ENCODE data around the gene FREM1. TPM values are rescaled to one million over a fixed set of nuclear protein-coding genes. Genes with fewer than 3 reads are reported as not detected.

FREM1 gene
- total and polyA plus RNA-seq, 9 donors = 0.61 to 9.2 (median 2.8) TPM

DNA sequence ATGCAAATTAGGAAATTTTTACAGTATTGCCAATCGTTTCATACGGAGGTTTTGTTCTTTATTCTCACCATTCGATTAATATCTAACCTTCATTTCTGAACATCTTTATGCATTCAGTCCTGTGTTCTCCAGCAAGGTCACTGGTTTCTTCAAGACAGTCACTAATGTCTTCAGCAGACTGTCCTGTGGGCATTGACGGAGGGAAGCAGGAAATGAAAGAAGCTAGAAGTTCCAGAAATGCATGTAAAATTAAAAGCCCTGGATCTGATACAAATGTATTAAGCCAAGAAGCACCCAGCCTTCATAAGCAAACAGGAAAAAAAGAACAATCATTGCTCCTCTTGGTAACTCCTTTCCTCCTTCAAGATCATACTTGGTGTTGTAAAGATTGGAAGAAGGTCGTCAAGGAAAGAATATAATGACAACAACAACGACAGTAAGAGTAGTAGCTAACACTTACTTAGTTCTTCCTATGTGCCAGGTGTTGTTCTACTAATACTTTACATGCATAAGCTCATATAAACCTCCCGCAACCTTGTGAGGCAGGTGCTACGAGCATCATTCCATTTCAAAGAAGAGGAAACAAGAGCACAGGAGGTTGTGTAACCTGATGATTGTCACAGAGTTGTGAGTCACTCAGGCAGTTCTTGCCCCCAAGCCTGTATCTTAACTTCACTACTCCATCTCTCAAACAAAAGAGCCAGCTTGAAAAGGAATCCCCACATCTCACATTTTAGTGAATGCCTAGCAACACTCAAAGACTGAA lies 127.8 kb downstream of the FREM1 start:
- 88 to 91% (median 89%) methylated on average over 8 of the region's 8 CpGs for WGBS, 3 donors
- no peaks in the 10 kb centered on the region for H3K4me1 ChIP-seq (ENCODE audit: insufficient read depth)
- H3K9me3 ChIP-seq = no peaks in the 10 kb centered on the region
- H3K36me3 ChIP-seq = no peaks in the 10 kb centered on the region
- intact Hi-C loops (cut with DNase I) = no loop called here
- H3K27ac ChIP-seq = no peak overlapping the region
- no peak for DNase-seq
- no peak overlapping the region for H3K4me3 ChIP-seq
- TF ChIP-seq POLR2A (IDR thresholded peaks at IDR 0.05) (no peak), EP300 (IDR thresholded peaks at IDR 0.05) (no peak)
- TF ChIP-seq, protein P1, sequence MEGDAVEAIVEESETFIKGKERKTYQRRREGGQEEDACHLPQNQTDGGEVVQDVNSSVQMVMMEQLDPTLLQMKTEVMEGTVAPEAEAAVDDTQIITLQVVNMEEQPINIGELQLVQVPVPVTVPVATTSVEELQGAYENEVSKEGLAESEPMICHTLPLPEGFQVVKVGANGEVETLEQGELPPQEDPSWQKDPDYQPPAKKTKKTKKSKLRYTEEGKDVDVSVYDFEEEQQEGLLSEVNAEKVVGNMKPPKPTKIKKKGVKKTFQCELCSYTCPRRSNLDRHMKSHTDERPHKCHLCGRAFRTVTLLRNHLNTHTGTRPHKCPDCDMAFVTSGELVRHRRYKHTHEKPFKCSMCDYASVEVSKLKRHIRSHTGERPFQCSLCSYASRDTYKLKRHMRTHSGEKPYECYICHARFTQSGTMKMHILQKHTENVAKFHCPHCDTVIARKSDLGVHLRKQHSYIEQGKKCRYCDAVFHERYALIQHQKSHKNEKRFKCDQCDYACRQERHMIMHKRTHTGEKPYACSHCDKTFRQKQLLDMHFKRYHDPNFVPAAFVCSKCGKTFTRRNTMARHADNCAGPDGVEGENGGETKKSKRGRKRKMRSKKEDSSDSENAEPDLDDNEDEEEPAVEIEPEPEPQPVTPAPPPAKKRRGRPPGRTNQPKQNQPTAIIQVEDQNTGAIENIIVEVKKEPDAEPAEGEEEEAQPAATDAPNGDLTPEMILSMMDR (IDR thresholded peaks at IDR 0.05) = no peak
- H3K27me3 ChIP-seq = no peaks in the 10 kb centered on the region

DNA sequence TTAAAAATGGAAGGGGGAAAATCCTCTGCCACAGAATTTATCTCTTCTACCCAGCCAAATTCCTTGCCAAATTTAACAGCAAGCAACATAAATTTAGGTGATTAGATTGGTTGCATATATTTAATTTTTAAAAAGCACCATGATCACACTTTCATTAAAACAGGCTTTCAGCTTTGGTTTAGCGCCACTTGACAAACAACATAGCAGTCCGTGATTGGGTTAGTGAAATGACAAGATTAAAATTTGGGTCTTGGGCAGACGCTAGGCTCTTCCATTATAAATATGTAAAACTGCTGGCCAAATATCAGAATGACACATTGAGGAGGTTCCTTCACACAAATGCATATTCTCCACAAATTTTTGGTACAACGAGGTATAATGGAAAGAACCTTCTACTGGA lies 129.5 kb downstream of the FREM1 start:
- WGBS, 3 donors = 89 to 92% (median 91%) methylated on average over 4 of the region's 4 CpGs
- H3K36me3 ChIP-seq = no peaks in the 10 kb centered on the region
- no peaks in the 10 kb centered on the region for H3K9me3 ChIP-seq
- no peaks in the 10 kb centered on the region for H3K27me3 ChIP-seq
- intact Hi-C loops (cut with DNase I) = no loop called here
- no peak overlapping the region for H3K4me3 ChIP-seq
- no peaks in the 10 kb centered on the region for H3K4me1 ChIP-seq (ENCODE audit: insufficient read depth)
- no peak overlapping the region for H3K27ac ChIP-seq
- DNase-seq = no peak
- no peak for TF ChIP-seq POLR2A (IDR thresholded peaks at IDR 0.05)
- TF ChIP-seq, protein P1 (IDR thresholded peaks at IDR 0.05) = no peak

DNA sequence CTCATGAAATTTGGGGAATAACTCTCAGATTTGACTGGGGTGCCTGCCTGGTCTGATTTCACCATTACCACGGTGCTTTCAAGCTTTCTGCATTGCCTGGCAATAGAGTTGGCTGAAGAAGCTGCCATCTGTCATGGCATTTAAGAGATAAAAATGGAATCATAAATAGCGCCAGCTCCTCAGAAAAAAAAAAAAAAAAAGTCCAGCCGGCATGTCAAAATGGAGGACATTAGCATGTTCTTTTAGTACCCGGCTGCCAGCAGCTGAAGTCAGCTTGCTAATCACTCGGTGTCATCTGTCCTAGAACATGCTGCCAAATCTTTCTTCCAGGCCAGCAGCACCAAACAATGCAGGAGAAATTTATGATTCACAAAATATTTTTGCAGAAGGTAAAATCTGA lies 130.0 kb downstream of the FREM1 start:
- Histone ChIP-seq H3K4me3 (no peak overlapping the region), H3K4me1 (ENCODE audit: insufficient read depth) (no peaks in the 10 kb centered on the region), H3K27ac (no peak overlapping the region), H3K9me3 (no peaks in the 10 kb centered on the region), H3K36me3 (no peaks in the 10 kb centered on the region), H3K27me3 (no peaks in the 10 kb centered on the region)
- TF ChIP-seq, protein P1 (IDR thresholded peaks at IDR 0.05) = no peak
- TF ChIP-seq EP300 (IDR thresholded peaks at IDR 0.05) (no peak), POLR2A (IDR thresholded peaks at IDR 0.05) (no peak)
- 79 to 86% (median 86%) methylated on average over 5 of the region's 5 CpGs for WGBS, 3 donors
- intact Hi-C loops (cut with DNase I) = no loop called here
- DNase-seq = no peak

DNA sequence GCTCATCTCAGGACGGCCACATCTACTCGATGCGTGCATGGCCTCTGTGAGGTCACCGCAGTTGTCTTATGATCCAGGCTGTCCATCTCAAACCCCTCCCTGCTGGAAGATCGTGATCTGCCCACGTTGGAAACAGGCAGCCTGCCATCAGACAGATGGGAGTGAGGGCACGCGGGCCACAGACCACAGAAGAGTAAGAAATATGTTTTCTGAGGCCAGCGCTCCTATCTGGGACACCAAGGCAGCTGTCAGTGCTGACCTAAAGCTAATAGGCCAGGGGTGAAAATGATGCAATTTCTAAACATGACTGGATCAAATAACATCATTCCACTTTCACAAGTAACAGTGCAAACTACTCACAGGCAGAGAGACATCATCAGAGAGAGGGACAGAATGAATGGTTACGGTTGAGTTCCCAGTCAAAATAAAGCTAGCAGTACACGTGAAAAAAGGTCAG lies 130.6 kb downstream of the FREM1 start:
- WGBS, 3 donors = 81 to 87% (median 83%) methylated on average over 11 of the region's 11 CpGs
- H3K36me3 ChIP-seq = no peaks in the 10 kb centered on the region
- intact Hi-C loops (cut with DNase I) = no loop called here
- H3K27me3 ChIP-seq = no peaks in the 10 kb centered on the region
- no peaks in the 10 kb centered on the region for H3K4me1 ChIP-seq (ENCODE audit: insufficient read depth)
- no peak overlapping the region for H3K4me3 ChIP-seq
- TF ChIP-seq POLR2A (IDR thresholded peaks at IDR 0.05) (no peak), EP300 (IDR thresholded peaks at IDR 0.05) (no peak)
- TF ChIP-seq, protein P1 (IDR thresholded peaks at IDR 0.05) = no peak
- no peak for DNase-seq
- no peak overlapping the region for H3K27ac ChIP-seq
- H3K9me3 ChIP-seq = no peaks in the 10 kb centered on the region
